Measurements from ENCODE around the gene SMARCE1.

SMARCE1 gene

GRCh38 chr17:40582328-40582901 lies 65.2 kb downstream of the SMARCE1 start:
- DNase-seq (ENCODE audit: low read depth in 2 of 2): no peak

DNA sequence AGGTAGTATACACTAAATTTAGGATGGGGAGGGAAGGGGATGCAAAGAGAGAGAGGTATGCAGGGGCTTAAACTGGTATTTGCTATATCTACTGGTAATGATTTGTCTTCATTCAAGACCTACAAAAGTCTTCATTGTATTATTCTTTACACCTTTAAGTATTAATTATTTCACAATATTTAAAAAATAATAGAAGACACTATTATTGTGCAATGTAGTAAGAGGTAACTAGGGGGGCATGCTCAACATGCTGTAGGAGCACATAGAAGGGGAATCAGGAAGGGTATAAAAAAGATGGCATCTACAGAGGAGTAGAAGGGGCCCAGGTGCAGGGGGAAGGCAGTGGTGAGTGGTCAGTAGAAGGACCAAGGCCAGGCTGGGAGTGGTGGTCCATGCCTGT lies 67.5 kb downstream of the SMARCE1 start:
- DNase-seq (ENCODE audit: low read depth in 2 of 2): no peak

DNA sequence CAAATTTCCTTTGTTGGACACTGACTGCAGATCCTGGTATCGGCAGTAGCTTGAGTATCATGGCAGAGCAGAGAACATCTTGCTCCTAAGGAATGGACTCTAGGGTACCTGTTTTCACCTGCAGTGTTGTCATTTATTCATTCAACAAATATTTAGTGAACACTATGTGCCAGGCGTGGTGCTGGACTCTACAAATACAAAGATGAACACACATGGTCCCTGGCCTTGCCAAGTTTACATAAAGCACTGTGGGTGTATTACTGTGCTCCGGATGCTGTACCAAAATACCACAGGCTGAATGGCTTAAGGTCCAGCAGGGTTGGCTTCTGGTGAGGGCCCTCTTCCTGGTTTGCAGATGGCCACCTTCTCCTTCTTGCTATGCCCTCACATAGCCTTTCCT lies 68.1 kb downstream of the SMARCE1 start:
- no peak for DNase-seq (ENCODE audit: low read depth in 2 of 2)

DNA sequence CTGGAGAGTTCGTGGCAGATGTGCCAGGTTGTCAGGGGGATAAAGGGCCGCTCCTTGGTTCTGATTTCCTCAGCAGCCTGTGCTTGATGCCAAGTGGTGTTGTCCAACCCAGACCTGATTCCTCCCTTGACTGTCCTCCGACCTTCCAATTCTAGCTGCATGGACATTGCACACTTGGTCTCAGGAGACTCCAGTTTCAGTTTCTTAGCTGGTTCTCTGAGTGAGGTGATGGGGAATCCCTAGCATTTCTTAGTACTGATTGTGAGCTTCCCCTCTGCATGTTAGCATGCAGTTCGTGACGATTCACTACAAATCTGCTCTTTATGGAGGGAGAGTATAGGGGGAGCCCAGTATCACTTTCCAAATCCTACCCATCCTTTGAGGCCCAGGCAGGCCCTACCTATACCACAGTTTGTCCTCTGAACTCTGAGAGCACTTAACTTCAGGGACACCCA lies 70.0 kb downstream of the SMARCE1 start:
- no peak for DNase-seq (ENCODE audit: low read depth in 2 of 2)

DNA sequence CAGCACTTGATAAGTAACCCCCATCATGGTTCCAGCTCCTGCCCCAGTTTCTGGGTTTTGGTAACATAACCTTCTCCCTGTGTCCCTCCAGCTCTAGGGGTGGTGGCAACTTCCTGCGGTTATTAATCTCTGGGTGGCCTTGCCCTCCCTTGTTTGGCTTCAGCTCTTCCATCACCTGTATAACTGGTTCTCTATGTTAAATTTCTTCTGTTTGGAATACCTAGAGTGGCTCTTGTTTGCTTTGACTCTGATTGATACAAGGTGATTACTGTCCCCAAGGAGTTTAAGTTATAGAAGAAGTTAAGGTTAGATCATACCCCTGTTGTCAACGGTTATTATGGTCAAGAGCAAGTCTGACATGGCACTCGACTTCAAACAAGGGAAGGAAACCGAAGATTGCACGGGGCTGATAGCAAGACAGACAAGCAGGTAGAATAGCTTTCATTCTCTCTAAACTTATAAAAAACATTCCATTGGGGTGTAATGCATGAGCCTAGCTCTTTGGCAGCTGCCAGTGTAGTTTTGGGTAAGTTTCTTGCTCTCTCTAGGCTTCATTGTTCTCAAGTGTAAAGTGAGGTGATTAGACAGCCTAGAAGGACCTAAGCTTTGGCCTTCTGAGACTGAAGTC lies 71.4 kb downstream of the SMARCE1 start:
- no peak for DNase-seq (ENCODE audit: low read depth in 2 of 2)
